KOPT-K1 (cell line): ENCODE results near the gene PTH2.

Experiments used
- H3K27ac ChIP-seq: fragments of 200-600 bp; sonication (generic); 2 replicates; pipeline ENCODE4 v1.5.1; 2016; ENCODE audit warnings: antibody characterized with exemption, mild to moderate bottlenecking, low read depth, low read length; ENCODE audit not compliant: poor library complexity, severe bottlenecking
- H3K36me3 ChIP-seq: fragments of 200-600 bp; sonication (generic); 2 replicates; pipeline ENCODE4 v1.5.1; 2017; ENCODE audit warnings: antibody characterized with exemption, mild to moderate bottlenecking, low read length, moderate library complexity; ENCODE audit not compliant: insufficient read depth
- H3K9me3 ChIP-seq: fragments of 200-600 bp; sonication (generic); 2 replicates; pipeline ENCODE4 v1.5.1; 2017; ENCODE audit warnings: antibody characterized with exemption, low read length, mild to moderate bottlenecking; ENCODE audit not compliant: insufficient read depth, poor library complexity, severe bottlenecking

Gene PTH2

GRCh38 chr19:49441210-49441959 lies 18.1 kb upstream of the PTH2 start, which contains the start of gene SLC17A7:
TSS of gene SLC17A7 (minus strand) at chr19:49441527. CDS start at chr19:49441379, 148 bp downstream.
- H3K36me3 ChIP-seq: peaks cover 6% of the 10 kb centered on the region; the same call in 1 of the 2 replicates
- H3K9me3 ChIP-seq: no peaks in the 10 kb centered on the region
- H3K27ac ChIP-seq: no peak within 1 kb of the TSS

GRCh38 chr19:49440439-49441209 lies 17.4 kb upstream of the PTH2 start:
- Histone ChIP-seq H3K9me3 (no peaks in the 10 kb centered on the region), H3K36me3 (no peaks in the 10 kb centered on the region), H3K27ac (no peak overlapping the region)

GRCh38 chr19:49439836-49440235 lies 16.6 kb upstream of the PTH2 start:
- Histone ChIP-seq H3K36me3 (no peaks in the 10 kb centered on the region), H3K27ac (no peak overlapping the region), H3K9me3 (no peaks in the 10 kb centered on the region)

DNA sequence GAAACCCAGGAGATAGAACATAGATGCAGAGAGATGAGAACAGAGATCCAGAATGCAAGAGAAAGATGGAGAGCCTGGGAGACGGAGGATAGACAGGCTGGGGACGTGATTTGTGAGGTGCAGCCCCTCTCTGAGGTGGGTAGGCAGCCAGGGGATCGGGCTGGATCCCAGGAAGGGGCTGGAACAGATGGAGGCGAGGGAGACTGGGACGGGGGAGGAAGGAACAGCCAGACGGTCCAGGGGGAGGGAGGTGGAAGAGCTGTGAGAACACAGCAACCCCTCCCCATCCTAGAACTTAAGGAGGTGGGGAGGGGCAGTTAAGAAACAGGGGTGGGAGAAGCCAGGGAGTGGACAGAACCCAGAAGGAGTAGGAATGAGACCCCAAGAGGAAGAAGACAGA lies 15.0 kb upstream of the PTH2 start:
- no peaks in the 10 kb centered on the region for H3K36me3 ChIP-seq
- H3K9me3 ChIP-seq: no peaks in the 10 kb centered on the region
- no peak overlapping the region for H3K27ac ChIP-seq

DNA sequence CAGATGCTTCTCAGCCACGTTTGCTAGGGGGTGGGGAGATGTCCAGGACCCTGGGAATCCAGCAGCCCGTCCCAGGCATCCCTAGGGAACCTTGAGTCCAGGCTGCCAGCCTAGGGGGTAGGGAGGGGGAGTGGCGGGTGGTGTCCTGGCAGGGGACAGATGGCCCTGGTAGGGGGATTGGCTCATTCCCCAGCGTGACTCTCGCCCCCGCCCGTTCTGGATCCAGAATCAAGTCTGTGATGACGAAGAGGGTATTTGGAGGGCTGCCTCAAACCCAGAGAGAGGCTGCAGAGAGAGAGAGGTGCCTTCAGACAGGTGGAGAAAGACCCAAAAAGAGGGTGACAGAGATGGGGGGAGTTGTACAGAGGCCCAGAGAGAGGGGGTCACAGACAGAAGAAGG lies 14.0 kb upstream of the PTH2 start:
- Histone ChIP-seq H3K36me3 (no peaks in the 10 kb centered on the region), H3K27ac (no peak overlapping the region), H3K9me3 (no peaks in the 10 kb centered on the region)

GRCh38 chr19:49436381-49437017 lies 13.3 kb upstream of the PTH2 start:
- no peak overlapping the region for H3K27ac ChIP-seq
- no peaks in the 10 kb centered on the region for H3K9me3 ChIP-seq
- H3K36me3 ChIP-seq: no peaks in the 10 kb centered on the region

- Histone ChIP-seq H3K36me3 (no peaks in the 10 kb centered on the region), H3K9me3 (no peaks in the 10 kb centered on the region), H3K27ac (no peak overlapping the region)
Measured at GRCh38 chr19:49435670-49436069, 12.4 kb upstream of the PTH2 start.

DNA sequence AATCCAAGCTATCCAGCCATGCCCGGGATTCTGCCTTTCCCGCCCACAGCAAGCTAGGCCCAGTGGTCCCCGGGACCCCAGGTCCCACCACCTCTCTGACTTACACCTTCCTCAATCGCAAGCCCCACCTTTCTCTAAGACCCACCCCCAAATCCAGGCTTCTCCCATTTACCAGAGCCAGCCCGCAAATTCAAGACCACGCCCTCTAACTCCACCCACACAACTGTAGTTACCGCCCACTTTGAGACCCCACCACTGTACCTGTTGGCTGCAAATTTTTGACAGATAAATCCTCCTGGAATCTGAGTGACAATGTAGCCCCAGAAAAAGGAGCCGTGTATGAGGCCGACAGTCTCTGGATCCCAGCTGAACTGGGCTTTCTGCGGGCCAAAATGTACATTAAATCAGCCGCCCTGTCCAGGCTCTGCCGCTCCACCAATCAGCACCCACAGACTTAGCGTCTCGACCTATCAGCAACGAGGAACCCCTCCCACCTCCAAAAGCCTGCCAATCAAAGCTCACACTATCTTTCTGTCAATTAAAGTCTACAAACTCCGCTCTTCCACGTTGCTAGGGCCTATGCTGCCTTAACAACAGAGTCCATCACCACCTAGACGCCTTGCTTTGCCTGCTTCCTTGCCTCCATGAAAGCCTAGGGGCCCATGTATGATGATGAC lies 11.8 kb upstream of the PTH2 start:
- Histone ChIP-seq H3K9me3 (no peaks in the 10 kb centered on the region), H3K36me3 (no peaks in the 10 kb centered on the region), H3K27ac (no peak overlapping the region)

- H3K27ac ChIP-seq: no peak overlapping the region
- no peaks in the 10 kb centered on the region for H3K36me3 ChIP-seq
- no peaks in the 10 kb centered on the region for H3K9me3 ChIP-seq
Measured at GRCh38 chr19:49433240-49433901, 10.1 kb upstream of the PTH2 start.

DNA sequence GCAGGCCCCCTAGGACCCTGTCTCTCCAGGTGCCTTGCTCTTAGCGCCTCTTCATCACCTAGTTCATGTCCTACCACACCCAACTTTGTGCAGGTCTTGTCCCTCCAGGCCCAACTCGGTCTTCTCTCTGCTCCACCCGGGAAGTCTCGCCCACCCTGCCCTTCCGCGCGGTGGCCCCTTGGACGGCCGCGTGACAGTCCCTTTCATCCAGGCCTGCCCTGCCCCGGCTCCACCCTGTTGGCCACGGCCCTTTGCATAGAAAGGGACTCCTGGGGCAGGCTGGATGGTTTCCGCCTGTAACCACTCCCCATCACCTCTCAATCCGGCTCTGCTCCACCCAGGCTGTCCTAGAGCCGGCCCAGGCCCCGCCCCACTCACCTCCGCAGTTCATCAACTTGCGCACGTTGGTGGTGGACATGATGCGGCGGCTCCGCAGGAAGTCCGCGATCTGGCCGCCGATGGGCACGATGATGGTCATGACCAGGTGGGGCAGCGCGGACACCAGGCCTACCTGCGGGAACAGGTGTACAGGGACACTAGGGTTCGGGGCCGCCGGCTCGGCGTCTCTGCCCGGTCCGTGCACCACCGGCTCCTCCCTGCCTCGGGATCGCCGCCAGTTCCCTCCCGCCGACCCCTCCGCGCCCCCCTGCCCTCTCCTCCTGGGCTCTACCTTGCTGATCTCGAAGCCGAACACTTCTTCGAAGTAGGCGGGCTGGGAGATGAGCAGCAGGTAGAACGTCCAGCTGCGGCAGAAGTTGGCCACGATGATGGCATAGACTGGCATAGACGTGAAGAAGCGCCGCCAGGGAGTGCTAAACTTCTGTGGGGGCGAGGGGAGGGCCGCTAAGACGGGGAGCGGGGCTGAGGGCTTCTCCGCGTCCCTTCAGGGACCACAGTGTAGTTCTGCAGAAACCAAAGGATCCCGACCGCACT lies 9.2 kb upstream of the PTH2 start:
- H3K9me3 ChIP-seq: no peaks in the 10 kb centered on the region
- no peaks in the 10 kb centered on the region for H3K36me3 ChIP-seq
- H3K27ac ChIP-seq: no peak overlapping the region

GRCh38 chr19:49431330-49431749 lies 8.1 kb upstream of the PTH2 start:
- no peaks in the 10 kb centered on the region for H3K36me3 ChIP-seq
- H3K9me3 ChIP-seq: no peaks in the 10 kb centered on the region
- H3K27ac ChIP-seq: no peak overlapping the region

DNA sequence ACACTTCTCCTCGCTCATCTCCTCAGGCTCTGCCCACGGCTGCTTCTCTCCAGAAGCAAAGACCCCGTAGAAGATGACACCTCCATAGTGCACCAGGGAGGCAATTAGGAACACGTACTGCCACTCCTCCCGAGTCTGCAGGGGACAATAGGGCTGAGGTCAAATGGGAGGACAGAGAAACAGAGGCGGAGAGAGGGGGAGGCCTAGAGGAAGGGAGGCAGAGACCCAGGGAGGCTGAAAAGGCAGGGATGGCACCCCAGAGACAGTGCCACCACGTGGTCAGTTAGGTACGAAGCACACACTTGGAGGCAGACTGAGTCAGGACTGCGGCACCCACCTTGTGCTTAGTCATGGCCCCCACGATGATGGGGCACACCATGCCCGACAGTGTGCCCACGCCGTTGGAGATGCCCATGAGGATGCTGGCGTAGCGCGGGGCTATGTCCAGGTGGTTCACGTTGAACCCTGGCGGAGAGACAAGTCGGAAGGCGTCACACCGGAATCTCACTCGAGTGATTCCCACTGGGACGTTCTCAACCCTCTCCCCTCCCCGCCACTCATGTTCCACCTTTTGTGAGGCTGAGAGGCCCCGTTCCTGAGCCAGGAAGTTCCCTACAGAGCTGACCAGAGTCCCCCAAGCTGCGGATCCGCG lies 7.6 kb upstream of the PTH2 start:
- Histone ChIP-seq H3K27ac (no peak overlapping the region), H3K9me3 (no peaks in the 10 kb centered on the region)

DNA sequence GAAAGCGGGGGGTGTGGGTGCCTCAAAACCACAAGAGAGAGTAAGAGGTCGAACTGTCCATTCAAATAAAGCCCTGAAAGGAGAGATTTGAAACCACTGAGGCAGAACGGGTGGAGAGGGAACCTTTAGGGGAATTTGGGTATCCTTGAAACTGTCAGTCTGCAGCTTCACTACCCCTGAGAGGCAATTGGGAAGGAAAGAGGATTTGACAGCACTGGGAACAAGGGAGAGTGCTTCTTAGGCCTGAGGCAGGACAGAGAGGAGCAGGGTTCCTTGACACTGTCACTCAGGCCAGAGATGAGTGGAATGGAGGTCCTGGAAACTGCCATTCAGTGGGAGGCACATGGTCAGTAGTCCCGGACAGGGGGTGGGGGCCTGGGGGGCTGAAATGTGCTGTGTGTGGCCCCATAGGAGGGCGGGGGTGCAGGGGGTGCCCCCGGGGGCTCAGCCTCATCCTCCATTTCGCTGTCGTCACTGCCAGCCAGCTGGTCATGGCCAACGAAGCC lies 7.0 kb upstream of the PTH2 start:
- no peaks in the 10 kb centered on the region for H3K9me3 ChIP-seq
- no peaks in the 10 kb centered on the region for H3K36me3 ChIP-seq
- H3K27ac ChIP-seq: no peak overlapping the region

More for the DNA sequence above, 7.6 kb upstream of the PTH2 start:
- no peaks in the 10 kb centered on the region for H3K36me3 ChIP-seq
